ENCODE results near the gene EID3. TPM values are rescaled to one million over a fixed set of nuclear protein-coding genes. Genes with fewer than 3 reads are reported as not detected.

Gene EID3
- 1.6 and 3.0 TPM in 2 replicates for total RNA-seq (2022)
- Bru-seq, nascent RNA, result percentile 96 among the genes with signal in this experiment
- BruChase-seq, experiment 1, labeled RNA remaining after a 6-hour chase, result percentile 85 among the genes with signal in this experiment
- BruChase-seq, experiment 2, labeled RNA remaining after a 2-hour chase, result percentile 80 among the genes with signal in this experiment
- long read RNA-seq, result 0 reads

- POLR2A ChIA-PET, result interaction anchor here (0.7 to 3.0 kb wide), 5 partner anchors 11 to 133 kb away, joined by 3 to 11 read pairs (median 4); no protein-coding TSS in a partner anchor
- no peak for DNase-seq (ENCODE audit: unreplicated experiment)
- Mint-ChIP-seq H3K4me3 (ENCODE audit: unreplicated experiment) (no peak within 1 kb of the TSS), H3K27me3 (ENCODE audit: insufficient read depth, unreplicated experiment) (no peaks in the 10 kb centered on the region), H3K36me3 (ENCODE audit: insufficient read depth, unreplicated experiment) (peaks cover 59% of the 10 kb centered on the region), H3K4me1 (ENCODE audit: insufficient read depth, unreplicated experiment) (peaks cover 32% of the 10 kb centered on the region), H3K27ac (ENCODE audit: low read depth, unreplicated experiment) (no peak within 1 kb of the TSS), H3K9me3 (ENCODE audit: unreplicated experiment) (no peaks in the 10 kb centered on the region)
- intact Hi-C loops (cut with micrococcal nuclease), result no loop called here
- no TSS peak for BruUV-seq (replicated peaks)
- CTCF ChIA-PET, result interaction anchor here (0.9 to 1.4 kb wide), 2 partner anchors 125 to 126 kb away, joined by 3 to 5 read pairs; no protein-coding TSS in a partner anchor
- no peak for TF ChIP-seq CTCF (IDR thresholded peaks at IDR 0.05; ENCODE audit: unreplicated experiment)
These were observed at the start of gene EID3 for GRCh38 chr12:104303538-104304151. EID3 (plus strand) TSS chr12:104303739; CDS start chr12:104303935, 196 bp downstream.

GRCh38 chr12:104257913-104258472, 45.5 kb upstream of the EID3 start:
- Mint-ChIP-seq H3K4me3 (ENCODE audit: unreplicated experiment) (no peak overlapping the region), H3K27me3 (ENCODE audit: insufficient read depth, unreplicated experiment) (no peaks in the 10 kb centered on the region), H3K9me3 (ENCODE audit: unreplicated experiment) (no peaks in the 10 kb centered on the region), H3K4me1 (ENCODE audit: insufficient read depth, unreplicated experiment) (peaks cover 5% of the 10 kb centered on the region), H3K36me3 (ENCODE audit: insufficient read depth, unreplicated experiment) (no peaks in the 10 kb centered on the region), H3K27ac (ENCODE audit: low read depth, unreplicated experiment) (no peak overlapping the region)
- CTCF ChIA-PET, result interaction anchor here (0.6 to 1.4 kb wide), 6 partner anchors 12 to 1051 kb away, joined by 3 to 7 read pairs (median 3); no protein-coding TSS in a partner anchor
- POLR2A ChIA-PET, result interaction anchor here (0.6 to 2.7 kb wide), 3 partner anchors 29 to 44 kb away, joined by 3 to 14 read pairs (median 13); no protein-coding TSS in a partner anchor
- no peak for DNase-seq (ENCODE audit: unreplicated experiment)
- intact Hi-C loops (cut with micrococcal nuclease), result no loop called here
- no TSS peak for BruUV-seq (replicated peaks)
- no peak for TF ChIP-seq CTCF (IDR thresholded peaks at IDR 0.05; ENCODE audit: unreplicated experiment)

GRCh38 chr12:104258476-104259067, 45.0 kb upstream of the EID3 start:
- POLR2A ChIA-PET, result interaction anchor here (0.6 to 2.7 kb wide), 4 partner anchors 18 to 45 kb away, joined by 3 to 14 read pairs (median 8); no protein-coding TSS in a partner anchor
- no TSS peak for BruUV-seq (replicated peaks)
- Mint-ChIP-seq H3K27me3 (ENCODE audit: insufficient read depth, unreplicated experiment) (no peaks in the 10 kb centered on the region), H3K4me3 (ENCODE audit: unreplicated experiment) (no peak overlapping the region), H3K36me3 (ENCODE audit: insufficient read depth, unreplicated experiment) (no peaks in the 10 kb centered on the region), H3K9me3 (ENCODE audit: unreplicated experiment) (no peaks in the 10 kb centered on the region), H3K27ac (ENCODE audit: low read depth, unreplicated experiment) (no peak overlapping the region), H3K4me1 (ENCODE audit: insufficient read depth, unreplicated experiment) (peaks cover 11% of the 10 kb centered on the region)
- CTCF ChIA-PET, result interaction anchor here (0.6 to 1.4 kb wide), 5 partner anchors 13 to 678 kb away, joined by 3 to 7 read pairs (median 3); no protein-coding TSS in a partner anchor
- no peak for TF ChIP-seq CTCF (IDR thresholded peaks at IDR 0.05; ENCODE audit: unreplicated experiment)
- no peak for DNase-seq (ENCODE audit: unreplicated experiment)
- intact Hi-C loops (cut with micrococcal nuclease), result no loop called here

GRCh38 chr12:104263026-104263425, 40.5 kb upstream of the EID3 start:
- no peak for DNase-seq (ENCODE audit: unreplicated experiment)
- CTCF ChIA-PET, result interaction anchor here (1.1 to 1.6 kb wide), 4 partner anchors 12 to 79 kb away, joined by 4 to 10 read pairs (median 6); no protein-coding TSS in a partner anchor
- no peaks in the 10 kb centered on the region for H3K27me3 Mint-ChIP-seq (ENCODE audit: insufficient read depth, unreplicated experiment)
- BruUV-seq (replicated peaks), result no TSS peak
- POLR2A ChIA-PET, result interaction anchor here (0.5 to 2.4 kb wide), 13 partner anchors 8 to 845 kb away, joined by 3 to 89 read pairs (median 6); partner anchors contain the start of genes NFYB and WASHC4
- H3K9me3 Mint-ChIP-seq (ENCODE audit: unreplicated experiment), result no peaks in the 10 kb centered on the region
- intact Hi-C loops (cut with micrococcal nuclease), result no loop called here
- TF ChIP-seq CTCF (IDR thresholded peaks at IDR 0.05; ENCODE audit: unreplicated experiment), result no peak
- peaks cover 18% of the 10 kb centered on the region for H3K4me1 Mint-ChIP-seq (ENCODE audit: insufficient read depth, unreplicated experiment)
- H3K27ac Mint-ChIP-seq (ENCODE audit: low read depth, unreplicated experiment), result peak overlapping the region; percentile 95
- no peak overlapping the region for H3K4me3 Mint-ChIP-seq (ENCODE audit: unreplicated experiment)
- no peaks in the 10 kb centered on the region for H3K36me3 Mint-ChIP-seq (ENCODE audit: insufficient read depth, unreplicated experiment)
